T47D (cell line): Measurements from ENCODE around the gene FIGN.

Experiments
- DNase-seq, 2 experiments: peaks; one replicate each; pipeline versions ENCODE4 v3.0.0 to v3.0.0-alpha.2; 2011 to 2012; ENCODE audit warnings: low read depth in 1 of 2, low spot score in 1 of 2
- JUND ChIP-seq: IDR thresholded peaks from 2 replicates; pipeline ENCODE4 v1.6.1; 2012; ENCODE audit warnings: low read depth
- in situ Hi-C: cut with HindIII; loops from 2 replicates; pipeline ENCODE4 v1.10.0; 2016; ENCODE audit warnings: low sequenced_read_pairs, low pct_unique_long_range_greater_than_20kb

FIGN gene

GRCh38 chr2:163715199-163715598 lies 20.6 kb downstream of the FIGN start:
- no peak for TF ChIP-seq JUND
- in situ Hi-C loops = no loop called here
- DNase-seq = no peak

- in situ Hi-C loops = no loop called here
- no peak for DNase-seq
- no peak for TF ChIP-seq JUND
Measured at GRCh38 chr2:163713534-163714311, 22.1 kb downstream of the FIGN start.

GRCh38 chr2:163711699-163712098 lies 24.1 kb downstream of the FIGN start:
- no peak for DNase-seq
- in situ Hi-C loops = no loop called here
- TF ChIP-seq JUND = no peak

- DNase-seq = no peak
- in situ Hi-C loops = no loop called here
- no peak for TF ChIP-seq JUND
Measured at GRCh38 chr2:163711258-163711657, 24.6 kb downstream of the FIGN start.

- TF ChIP-seq JUND = no peak
- DNase-seq = no peak
- in situ Hi-C loops = no loop called here
Measured at GRCh38 chr2:163709270-163709669, 26.5 kb downstream of the FIGN start.

- in situ Hi-C loops = no loop called here
- TF ChIP-seq JUND = no peak
- no peak for DNase-seq
Measured at GRCh38 chr2:163708265-163708664, 27.5 kb downstream of the FIGN start.

GRCh38 chr2:163703386-163703785 lies 32.4 kb downstream of the FIGN start:
- TF ChIP-seq JUND = no peak
- no peak for DNase-seq
- in situ Hi-C loops = no loop called here

GRCh38 chr2:163701399-163702195 lies 34.2 kb downstream of the FIGN start:
- in situ Hi-C loops = no loop called here
- no peak for TF ChIP-seq JUND

GRCh38 chr2:163698857-163699256 lies 37.0 kb downstream of the FIGN start:
- in situ Hi-C loops = no loop called here
- peak in 1 of 2 experiments; percentile 32 for DNase-seq
- TF ChIP-seq JUND = no peak

More at GRCh38 chr2:163701399-163702195, 34.2 kb downstream of the FIGN start:
- no peak for DNase-seq

- no peak for TF ChIP-seq JUND
- in situ Hi-C loops = no loop called here
- DNase-seq = no peak
Measured at GRCh38 chr2:163697846-163698637, 37.8 kb downstream of the FIGN start.

- in situ Hi-C loops = no loop called here
- no peak for TF ChIP-seq JUND
- no peak for DNase-seq
Measured at GRCh38 chr2:163697429-163697828, 38.4 kb downstream of the FIGN start.

- no peak for TF ChIP-seq JUND
- in situ Hi-C loops = no loop called here
- no peak for DNase-seq
Measured at GRCh38 chr2:163693484-163693883, 42.3 kb downstream of the FIGN start.
